Uterus (tissue), 4 donors: Measurements from ENCODE around the gene SULT6B1. TPM values are rescaled to one million over a fixed set of nuclear protein-coding genes. Genes with fewer than 3 reads are reported as not detected.

Experiments used
- DNase-seq, 2 donors: peaks; one replicate each; pipeline ENCODE4 v3.0.0-alpha.2; 2019 to 2020
- H3K27ac ChIP-seq, 2 donors: fragments of 200-600 bp; sonication (generic); 1 replicate in 1 of 2; 2 replicates in 1 of 2; pipeline ENCODE4 v1.5.1; 2016 to 2018
- H3K27me3 ChIP-seq, 2 donors: fragments of 200-600 bp; sonication (generic); one replicate each; pipeline ENCODE4 v1.5.1; 2018 to 2019; ENCODE audit warnings: control low read depth in 1 of 2
- H3K36me3 ChIP-seq, 2 donors: fragments of 200-600 bp; sonication (generic); one replicate each; pipeline ENCODE4 v1.5.1; 2019; ENCODE audit warnings: control low read depth in 1 of 2
- H3K4me1 ChIP-seq, 2 donors: fragments of 200-600 bp; sonication (generic); one replicate each; pipeline ENCODE4 v1.5.1; 2018 to 2019; ENCODE audit warnings: control low read depth in 1 of 2
- H3K4me3 ChIP-seq, 2 donors: fragments of 200-600 bp; sonication (generic); 1 replicate in 1 of 2; 2 replicates in 1 of 2; pipeline ENCODE4 v1.5.1; 2018 to 2019; ENCODE audit warnings: mild to moderate bottlenecking in 1 of 2
- H3K9me3 ChIP-seq, 2 donors: fragments of 200-600 bp; sonication (generic); one replicate each; pipeline ENCODE4 v1.5.1; 2019; ENCODE audit warnings: control low read depth in 1 of 2
- POLR2A ChIP-seq, 2 donors: fragments of 450-650 bp; IDR thresholded peaks; one replicate each; pipeline ENCODE4 v1.6.1; 2016; ENCODE audit warnings: antibody characterized with exemption in 2 of 2, mild to moderate bottlenecking in 1 of 2, moderate library complexity in 1 of 2
- intact Hi-C: fragments of 100-400 bp; cut with DNase I; formaldehyde crosslinking; loops from one replicate; pipeline ENCODE4 v1.15.1; 2023; ENCODE audit warnings: low total_unique reads
- total RNA-seq, 4 donors: library from RNA; depleted of rRNA in 3 of 4; stranded (reverse); fragments of >200 nt in 3 of 4; gene quantifications; one replicate each; pipeline versions ENCODE4 v1.1.0 to v1.2.4, GENCODE V29; 2014 to 2023
- TF ChIP-seq, protein P1 (sequence below), 4 experiments: fragments of 200-600 bp in 2 of 4; fragments of 450-650 bp in 2 of 4; sonication (generic) in 2 of 4; IDR thresholded peaks; one replicate each; pipeline ENCODE4 v1.5.1; 2016 to 2019; ENCODE audit warnings: antibody characterized with exemption in 4 of 4, mild to moderate bottlenecking in 2 of 4, moderate library complexity in 1 of 4
- donor health status: DM: yes; HTN: yes; CAD: no.

SULT6B1 gene
- total RNA-seq, 4 donors from 2014 or later: not detected

DNA sequence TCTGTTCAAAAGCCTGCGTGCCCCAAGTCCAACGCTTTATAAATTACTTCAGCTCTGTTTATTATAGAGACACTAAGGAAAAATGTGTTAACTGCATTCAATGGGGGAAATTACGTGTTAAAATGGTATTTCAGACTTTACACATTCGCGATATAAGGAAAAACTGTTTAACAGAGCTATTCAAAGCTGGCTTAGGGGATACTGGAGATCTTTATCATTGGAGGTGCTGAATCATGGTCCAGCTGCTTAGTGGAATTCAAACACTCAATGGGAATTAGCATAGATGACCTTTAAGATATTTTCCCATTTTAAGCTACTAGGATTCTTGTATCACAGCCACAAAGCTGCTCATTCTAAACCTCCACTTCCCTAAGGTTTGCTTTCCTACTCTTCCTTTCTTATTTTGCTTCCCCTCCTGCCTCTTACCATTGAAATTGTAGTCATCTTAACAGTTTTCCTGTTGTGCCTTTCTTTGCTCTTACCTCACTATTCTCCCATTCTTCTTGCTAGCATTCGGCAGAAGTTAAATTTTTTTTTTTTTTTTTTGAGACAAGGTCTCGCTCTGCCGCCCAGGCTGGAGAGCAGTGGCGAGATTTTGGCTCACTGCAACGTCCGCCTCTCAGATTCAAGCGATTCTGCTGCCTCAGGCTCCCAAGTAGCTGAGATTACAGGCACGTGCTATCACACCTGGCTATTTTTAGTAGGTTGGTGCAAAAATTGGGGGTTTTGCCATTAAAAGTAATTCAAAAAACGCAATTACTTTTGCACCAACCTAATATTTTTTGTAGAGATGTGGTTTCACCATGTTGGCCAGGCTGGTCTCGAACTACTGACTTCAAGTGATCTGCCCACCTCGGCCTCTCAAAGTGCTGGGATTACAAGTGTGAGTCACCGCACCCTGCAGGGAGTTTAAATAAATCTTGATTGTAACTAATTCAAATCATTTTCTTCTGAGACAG is 6.5 kb downstream of the SULT6B1 start:
- H3K4me3 ChIP-seq: no peak overlapping the region
- no peak for TF ChIP-seq POLR2A (IDR thresholded peaks at IDR 0.05)
- TF ChIP-seq, protein P1, sequence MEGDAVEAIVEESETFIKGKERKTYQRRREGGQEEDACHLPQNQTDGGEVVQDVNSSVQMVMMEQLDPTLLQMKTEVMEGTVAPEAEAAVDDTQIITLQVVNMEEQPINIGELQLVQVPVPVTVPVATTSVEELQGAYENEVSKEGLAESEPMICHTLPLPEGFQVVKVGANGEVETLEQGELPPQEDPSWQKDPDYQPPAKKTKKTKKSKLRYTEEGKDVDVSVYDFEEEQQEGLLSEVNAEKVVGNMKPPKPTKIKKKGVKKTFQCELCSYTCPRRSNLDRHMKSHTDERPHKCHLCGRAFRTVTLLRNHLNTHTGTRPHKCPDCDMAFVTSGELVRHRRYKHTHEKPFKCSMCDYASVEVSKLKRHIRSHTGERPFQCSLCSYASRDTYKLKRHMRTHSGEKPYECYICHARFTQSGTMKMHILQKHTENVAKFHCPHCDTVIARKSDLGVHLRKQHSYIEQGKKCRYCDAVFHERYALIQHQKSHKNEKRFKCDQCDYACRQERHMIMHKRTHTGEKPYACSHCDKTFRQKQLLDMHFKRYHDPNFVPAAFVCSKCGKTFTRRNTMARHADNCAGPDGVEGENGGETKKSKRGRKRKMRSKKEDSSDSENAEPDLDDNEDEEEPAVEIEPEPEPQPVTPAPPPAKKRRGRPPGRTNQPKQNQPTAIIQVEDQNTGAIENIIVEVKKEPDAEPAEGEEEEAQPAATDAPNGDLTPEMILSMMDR (IDR thresholded peaks at IDR 0.05): no peak
- H3K36me3 ChIP-seq: no peaks in the 10 kb centered on the region
- intact Hi-C loops: no loop called here
- DNase-seq: no peak
- H3K9me3 ChIP-seq: no peaks in the 10 kb centered on the region
- H3K27ac ChIP-seq: no peak overlapping the region
- H3K27me3 ChIP-seq: no peaks in the 10 kb centered on the region
- H3K4me1 ChIP-seq: no peaks in the 10 kb centered on the region

DNA sequence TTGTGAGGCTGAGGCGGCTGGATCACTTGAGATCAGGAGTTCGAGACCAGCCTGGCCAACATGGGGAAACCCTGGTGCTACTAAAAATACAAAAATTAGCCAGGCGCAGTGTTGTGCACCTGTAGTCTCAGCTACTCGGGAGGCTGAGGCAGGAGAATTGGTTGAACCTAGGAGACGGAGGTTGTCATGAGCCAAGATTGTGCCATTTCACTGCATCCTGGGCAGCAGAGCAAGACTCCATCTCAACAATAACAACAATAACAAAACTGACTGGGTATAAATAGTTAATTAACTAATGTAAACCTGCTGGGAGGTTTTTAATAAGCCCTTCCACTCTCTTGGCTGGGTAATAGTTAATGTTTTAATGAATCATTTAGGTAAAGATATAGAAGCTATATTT is 7.8 kb downstream of the SULT6B1 start:
- no peak for TF ChIP-seq POLR2A (IDR thresholded peaks at IDR 0.05)
- TF ChIP-seq, protein P1 (IDR thresholded peaks at IDR 0.05): no peak
- H3K9me3 ChIP-seq: no peaks in the 10 kb centered on the region
- H3K4me1 ChIP-seq: no peaks in the 10 kb centered on the region
- no peak overlapping the region for H3K27ac ChIP-seq
- H3K4me3 ChIP-seq: no peak overlapping the region
- no peak for DNase-seq
- H3K36me3 ChIP-seq: no peaks in the 10 kb centered on the region
- intact Hi-C loops: no loop called here
- no peaks in the 10 kb centered on the region for H3K27me3 ChIP-seq

DNA sequence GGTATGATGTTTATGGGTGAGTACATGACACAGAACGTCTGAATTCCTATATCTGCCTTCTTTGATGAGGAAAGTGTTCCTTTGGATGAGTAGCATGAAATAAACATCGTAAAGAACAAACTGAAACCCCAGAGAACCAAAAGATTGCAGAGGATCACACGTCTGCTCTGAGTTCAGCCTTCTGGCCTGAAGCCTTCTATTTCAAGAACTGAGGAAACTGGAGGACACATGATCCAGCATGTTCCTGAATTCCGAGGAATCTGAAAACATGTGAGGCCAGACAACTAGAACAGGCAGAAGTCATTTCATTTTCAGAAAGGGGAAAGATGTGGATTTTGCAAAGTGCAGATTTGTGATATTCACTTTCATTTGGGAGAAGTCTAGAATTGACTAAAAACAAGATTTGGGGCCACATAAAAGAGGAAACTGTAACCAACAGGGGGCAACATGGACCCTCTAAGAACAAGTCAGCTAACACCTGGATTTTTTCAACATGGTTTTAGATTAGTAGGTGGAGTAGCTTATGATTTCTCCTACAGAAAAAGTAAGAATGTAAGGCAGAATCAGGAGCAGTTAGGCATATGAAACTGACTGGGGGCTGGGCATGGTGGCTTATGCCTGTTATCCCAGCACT is 8.3 kb downstream of the SULT6B1 start:
- no peak for DNase-seq
- Histone ChIP-seq H3K27me3 (no peaks in the 10 kb centered on the region), H3K4me1 (no peaks in the 10 kb centered on the region), H3K4me3 (no peak overlapping the region), H3K27ac (no peak overlapping the region), H3K36me3 (no peaks in the 10 kb centered on the region), H3K9me3 (no peaks in the 10 kb centered on the region)
- intact Hi-C loops: no loop called here
- TF ChIP-seq, protein P1 (IDR thresholded peaks at IDR 0.05): no peak
- TF ChIP-seq POLR2A (IDR thresholded peaks at IDR 0.05): no peak

DNA sequence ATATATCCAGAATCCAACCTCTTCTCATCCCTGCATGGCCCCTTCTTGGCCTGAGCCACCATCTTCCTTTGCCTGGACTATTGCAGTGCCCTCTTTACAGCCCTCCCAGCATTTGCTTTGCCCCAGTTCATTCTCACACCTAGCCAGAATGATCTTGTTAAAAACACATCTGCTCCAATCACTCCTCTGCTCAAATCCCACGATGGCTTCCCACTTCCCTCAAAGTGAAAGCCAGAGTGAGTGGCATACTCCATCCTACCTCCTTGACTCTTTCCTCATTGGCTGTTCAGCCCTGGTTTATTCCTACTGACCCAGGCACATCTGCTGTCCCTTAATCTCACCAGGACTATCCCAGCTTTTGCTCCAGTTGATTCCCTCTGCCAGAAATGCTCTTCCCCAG is 14.7 kb downstream of the SULT6B1 start:
- TF ChIP-seq, protein P1 (IDR thresholded peaks at IDR 0.05): no peak
- TF ChIP-seq POLR2A (IDR thresholded peaks at IDR 0.05): no peak
- intact Hi-C loops: no loop called here
- H3K4me1 ChIP-seq: no peaks in the 10 kb centered on the region
- peaks cover 0 to 2% of the 10 kb centered on the region in 2 donors for H3K27me3 ChIP-seq
- H3K4me3 ChIP-seq: no peak overlapping the region
- no peaks in the 10 kb centered on the region for H3K9me3 ChIP-seq
- no peaks in the 10 kb centered on the region for H3K36me3 ChIP-seq
- H3K27ac ChIP-seq: no peak overlapping the region
- DNase-seq: no peak

DNA sequence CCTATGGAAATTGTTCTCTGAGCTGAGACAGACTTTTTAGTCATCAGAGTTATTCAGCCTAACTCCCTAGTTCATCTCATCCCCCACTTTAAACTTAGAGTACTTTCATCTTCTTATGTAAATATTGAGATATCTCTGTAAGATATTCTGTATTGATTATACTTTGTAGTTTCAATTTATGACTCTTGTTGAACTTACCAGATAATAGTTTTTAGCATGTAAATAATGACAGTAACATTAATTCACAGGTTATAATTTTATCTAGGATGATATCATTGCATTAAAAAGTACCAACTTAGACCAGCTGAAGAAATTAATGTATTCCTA is 16.9 kb downstream of the SULT6B1 start:
- TF ChIP-seq, protein P1 (IDR thresholded peaks at IDR 0.05): no peak
- TF ChIP-seq POLR2A (IDR thresholded peaks at IDR 0.05): no peak
- intact Hi-C loops: no loop called here
- H3K4me1 ChIP-seq: no peaks in the 10 kb centered on the region

More for the DNA sequence above, 16.9 kb downstream of the SULT6B1 start:
- H3K9me3 ChIP-seq: no peaks in the 10 kb centered on the region
- H3K36me3 ChIP-seq: no peaks in the 10 kb centered on the region
- no peak overlapping the region for H3K27ac ChIP-seq
- DNase-seq: no peak
- H3K27me3 ChIP-seq: peaks cover 0 to 4% of the 10 kb centered on the region in 2 donors
- no peak overlapping the region for H3K4me3 ChIP-seq
